ENCODE data around the gene SUCLG1.

Gene SUCLG1

DNA sequence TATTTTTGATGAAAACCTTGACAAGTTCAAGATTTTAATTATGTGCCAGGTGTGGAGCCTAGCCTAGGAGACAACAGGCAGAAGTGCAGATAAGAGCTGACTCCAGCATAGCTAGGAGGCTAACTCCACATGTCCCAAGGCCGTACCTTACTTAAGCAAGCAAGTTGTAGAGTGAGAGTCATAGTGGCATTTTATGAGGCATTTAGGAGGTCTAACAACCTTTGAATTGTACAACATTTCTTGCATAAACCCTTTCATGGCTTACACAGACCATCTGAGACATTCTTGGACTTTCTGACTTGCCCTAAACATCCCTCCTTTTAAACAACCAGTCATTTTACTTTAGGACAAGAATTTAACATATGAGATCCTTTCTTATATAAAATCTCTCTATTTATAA is 8.3 kb upstream of the SUCLG1 start:
- DNase-seq (ENCODE audit: low read depth) = no peak
- TF ChIP-seq, protein P1, sequence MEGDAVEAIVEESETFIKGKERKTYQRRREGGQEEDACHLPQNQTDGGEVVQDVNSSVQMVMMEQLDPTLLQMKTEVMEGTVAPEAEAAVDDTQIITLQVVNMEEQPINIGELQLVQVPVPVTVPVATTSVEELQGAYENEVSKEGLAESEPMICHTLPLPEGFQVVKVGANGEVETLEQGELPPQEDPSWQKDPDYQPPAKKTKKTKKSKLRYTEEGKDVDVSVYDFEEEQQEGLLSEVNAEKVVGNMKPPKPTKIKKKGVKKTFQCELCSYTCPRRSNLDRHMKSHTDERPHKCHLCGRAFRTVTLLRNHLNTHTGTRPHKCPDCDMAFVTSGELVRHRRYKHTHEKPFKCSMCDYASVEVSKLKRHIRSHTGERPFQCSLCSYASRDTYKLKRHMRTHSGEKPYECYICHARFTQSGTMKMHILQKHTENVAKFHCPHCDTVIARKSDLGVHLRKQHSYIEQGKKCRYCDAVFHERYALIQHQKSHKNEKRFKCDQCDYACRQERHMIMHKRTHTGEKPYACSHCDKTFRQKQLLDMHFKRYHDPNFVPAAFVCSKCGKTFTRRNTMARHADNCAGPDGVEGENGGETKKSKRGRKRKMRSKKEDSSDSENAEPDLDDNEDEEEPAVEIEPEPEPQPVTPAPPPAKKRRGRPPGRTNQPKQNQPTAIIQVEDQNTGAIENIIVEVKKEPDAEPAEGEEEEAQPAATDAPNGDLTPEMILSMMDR (IDR thresholded peaks at IDR 0.05; ENCODE audit: control insufficient read depth, extremely low read depth, insufficient read depth) = no peak
- no peak overlapping the region for H3K4me3 ChIP-seq (ENCODE audit: low read depth, low read length)

DNA sequence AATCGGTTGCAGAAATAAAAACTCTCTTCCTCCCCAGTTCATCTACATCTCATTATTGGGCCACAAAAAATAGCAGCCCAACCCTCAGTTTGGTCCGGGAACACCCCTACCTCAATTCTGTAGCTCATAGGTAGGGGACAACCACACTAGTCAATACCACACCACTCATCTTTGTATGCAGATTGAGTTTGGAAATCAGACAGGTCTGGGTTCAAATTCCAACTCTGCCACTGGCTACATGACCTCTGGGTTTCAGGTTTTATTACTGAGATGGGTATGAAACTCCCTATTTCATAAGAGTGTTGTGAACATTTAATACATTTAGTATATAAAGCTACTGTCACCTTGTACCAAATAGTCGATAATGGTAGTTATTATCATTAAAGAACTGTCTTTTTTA is 2.2 kb upstream of the SUCLG1 start:
- H3K4me3 ChIP-seq (ENCODE audit: low read depth, low read length) = no peak overlapping the region
- TF ChIP-seq, protein P1 (IDR thresholded peaks at IDR 0.05; ENCODE audit: control insufficient read depth, extremely low read depth, insufficient read depth) = no peak
- no peak for DNase-seq (ENCODE audit: low read depth)

GRCh38 chr2:84460670-84461069 is 1.6 kb upstream of the SUCLG1 start:
- DNase-seq (ENCODE audit: low read depth) = no peak
- no peak overlapping the region for H3K4me3 ChIP-seq (ENCODE audit: low read depth, low read length)
- TF ChIP-seq, protein P1 (IDR thresholded peaks at IDR 0.05; ENCODE audit: control insufficient read depth, extremely low read depth, insufficient read depth) = no peak

GRCh38 chr2:84459944-84460429 is 907 bp upstream of the SUCLG1 start:
- TF ChIP-seq, protein P1 (IDR thresholded peaks at IDR 0.05; ENCODE audit: control insufficient read depth, extremely low read depth, insufficient read depth) = no peak
- peak; percentile 18 for DNase-seq (ENCODE audit: low read depth)
- peak overlapping the region; percentile 88 for H3K4me3 ChIP-seq (ENCODE audit: low read depth, low read length)

DNA sequence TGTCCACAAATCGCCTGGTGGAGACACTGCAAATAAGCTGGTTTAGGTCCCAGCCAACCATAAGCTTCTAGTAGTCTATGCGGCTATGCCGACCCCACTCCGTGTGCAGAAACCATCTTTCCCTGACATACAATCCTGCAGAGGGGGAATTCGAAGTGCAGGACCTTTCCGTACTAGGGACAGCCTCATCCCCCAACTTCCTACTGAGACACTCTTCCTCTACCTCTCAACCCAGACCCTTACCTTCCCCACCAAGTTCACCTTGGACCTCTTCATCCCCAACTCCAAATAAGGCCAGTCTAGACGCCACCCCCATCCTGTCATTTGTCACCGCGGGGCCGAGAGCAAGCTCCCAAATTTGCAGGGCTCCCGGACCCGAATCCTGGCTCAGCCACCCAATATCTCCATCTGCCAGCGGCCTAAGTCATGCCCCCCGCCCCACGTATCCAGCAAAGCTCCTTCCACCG is 496 bp downstream of the SUCLG1 start:
- peak overlapping the region; percentile 88 for H3K4me3 ChIP-seq (ENCODE audit: low read depth, low read length)
- no peak for DNase-seq (ENCODE audit: low read depth)
- TF ChIP-seq, protein P1 (IDR thresholded peaks at IDR 0.05; ENCODE audit: control insufficient read depth, extremely low read depth, insufficient read depth) = no peak

GRCh38 chr2:84457686-84458085 is 1.4 kb downstream of the SUCLG1 start:
- no peak for DNase-seq (ENCODE audit: low read depth)
- TF ChIP-seq, protein P1 (IDR thresholded peaks at IDR 0.05; ENCODE audit: control insufficient read depth, extremely low read depth, insufficient read depth) = no peak
- no peak overlapping the region for H3K4me3 ChIP-seq (ENCODE audit: low read depth, low read length)

GRCh38 chr2:84456156-84456555 is 2.9 kb downstream of the SUCLG1 start:
- TF ChIP-seq, protein P1 (IDR thresholded peaks at IDR 0.05; ENCODE audit: control insufficient read depth, extremely low read depth, insufficient read depth) = no peak
- no peak overlapping the region for H3K4me3 ChIP-seq (ENCODE audit: low read depth, low read length)
- no peak for DNase-seq (ENCODE audit: low read depth)
